Fibroblast of skin of right biceps (primary cell): ENCODE results near the gene CNPY4.

Experiments
- DNase-seq: peaks from one replicate; pipeline ENCODE4 v3.0.0-alpha.2; 2013

Gene CNPY4

GRCh38 chr7:100093054-100093453 is 26.4 kb upstream of the CNPY4 start:
- no peak for DNase-seq

- DNase-seq = no peak
These were observed 25.9 kb upstream of the CNPY4 start for GRCh38 chr7:100093498-100093897.

GRCh38 chr7:100093925-100094486 is 25.4 kb upstream of the CNPY4 start:
- no peak for DNase-seq

DNA sequence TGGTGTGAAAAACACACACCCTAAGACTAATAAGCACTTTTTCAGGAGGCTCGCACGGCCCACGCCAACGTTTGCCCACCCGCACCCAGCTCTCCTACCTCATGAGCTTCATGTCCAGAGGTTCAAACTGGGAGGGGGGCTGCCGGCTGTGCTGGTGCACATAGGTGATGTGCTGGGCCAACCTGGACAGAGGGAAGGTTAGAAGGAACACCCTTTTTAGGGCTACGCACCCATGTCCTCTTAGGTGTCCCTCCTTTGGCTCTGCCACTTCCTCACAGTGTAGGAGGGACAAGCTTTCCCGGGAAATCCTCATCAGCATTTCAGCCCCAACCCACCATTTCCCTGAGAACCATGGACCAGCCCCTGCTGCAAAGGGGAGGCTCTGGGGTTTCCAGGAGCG is 24.1 kb upstream of the CNPY4 start:
- no peak for DNase-seq

DNA sequence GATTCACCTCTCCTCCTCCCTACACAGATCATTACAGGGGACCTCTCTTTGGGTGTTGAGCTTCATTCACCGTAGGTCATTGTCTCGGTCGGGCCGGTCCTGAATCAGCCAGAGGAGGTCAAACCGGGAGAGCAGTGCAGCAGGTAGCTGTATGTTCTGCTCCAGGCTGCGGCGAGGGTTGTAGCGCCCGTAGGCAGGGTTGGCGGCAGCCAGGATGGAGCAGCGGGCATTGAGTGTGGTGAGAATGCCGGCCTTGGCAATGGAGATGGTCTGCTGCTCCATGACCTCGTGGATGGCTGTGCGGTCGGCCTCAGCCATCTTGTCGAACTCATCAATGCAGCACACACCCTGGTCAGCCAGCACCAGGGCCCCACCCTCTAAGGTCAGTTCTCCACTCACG is 23.7 kb upstream of the CNPY4 start:
- DNase-seq = no peak

DNA sequence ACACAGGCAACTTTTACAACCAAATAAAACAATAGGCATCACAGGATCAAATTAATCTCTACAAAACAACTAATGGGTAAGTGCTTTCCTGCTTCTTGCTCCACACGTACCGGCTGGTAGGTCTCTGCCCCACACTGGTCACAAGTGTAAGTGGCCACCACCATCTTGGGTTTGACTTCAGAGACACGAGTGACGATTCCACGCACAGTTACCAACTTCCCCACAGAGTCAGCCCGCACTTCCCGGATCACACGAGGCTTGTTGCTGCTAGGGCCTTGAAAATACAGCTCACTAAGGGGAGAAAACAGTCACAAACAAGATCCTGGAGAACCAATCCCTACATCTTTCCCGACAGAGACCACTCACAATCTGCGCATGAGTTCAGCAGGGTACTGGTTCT is 20.5 kb upstream of the CNPY4 start:
- DNase-seq = no peak

DNA sequence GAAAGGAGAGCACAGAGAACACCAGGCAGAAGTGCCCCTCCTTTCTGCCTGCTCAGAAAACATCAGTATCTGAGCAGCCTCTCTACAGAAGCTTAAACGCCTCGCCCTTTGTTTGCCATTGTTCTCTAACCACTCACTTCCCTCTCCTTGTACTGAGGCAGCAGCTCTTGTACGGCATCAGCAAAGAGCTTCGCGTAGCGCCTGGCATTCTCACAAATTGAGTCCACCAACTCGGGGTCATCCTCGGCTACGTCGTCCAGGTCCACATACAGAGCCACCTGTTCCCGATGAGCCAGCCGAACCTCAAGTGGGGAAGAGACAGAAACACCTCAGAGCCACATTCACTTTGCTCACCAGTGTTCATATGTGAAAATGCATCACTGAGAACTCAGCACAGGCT is 20.0 kb upstream of the CNPY4 start:
- no peak for DNase-seq

GRCh38 chr7:100100420-100101015 is 18.9 kb upstream of the CNPY4 start:
- DNase-seq = peak; percentile 99

DNA sequence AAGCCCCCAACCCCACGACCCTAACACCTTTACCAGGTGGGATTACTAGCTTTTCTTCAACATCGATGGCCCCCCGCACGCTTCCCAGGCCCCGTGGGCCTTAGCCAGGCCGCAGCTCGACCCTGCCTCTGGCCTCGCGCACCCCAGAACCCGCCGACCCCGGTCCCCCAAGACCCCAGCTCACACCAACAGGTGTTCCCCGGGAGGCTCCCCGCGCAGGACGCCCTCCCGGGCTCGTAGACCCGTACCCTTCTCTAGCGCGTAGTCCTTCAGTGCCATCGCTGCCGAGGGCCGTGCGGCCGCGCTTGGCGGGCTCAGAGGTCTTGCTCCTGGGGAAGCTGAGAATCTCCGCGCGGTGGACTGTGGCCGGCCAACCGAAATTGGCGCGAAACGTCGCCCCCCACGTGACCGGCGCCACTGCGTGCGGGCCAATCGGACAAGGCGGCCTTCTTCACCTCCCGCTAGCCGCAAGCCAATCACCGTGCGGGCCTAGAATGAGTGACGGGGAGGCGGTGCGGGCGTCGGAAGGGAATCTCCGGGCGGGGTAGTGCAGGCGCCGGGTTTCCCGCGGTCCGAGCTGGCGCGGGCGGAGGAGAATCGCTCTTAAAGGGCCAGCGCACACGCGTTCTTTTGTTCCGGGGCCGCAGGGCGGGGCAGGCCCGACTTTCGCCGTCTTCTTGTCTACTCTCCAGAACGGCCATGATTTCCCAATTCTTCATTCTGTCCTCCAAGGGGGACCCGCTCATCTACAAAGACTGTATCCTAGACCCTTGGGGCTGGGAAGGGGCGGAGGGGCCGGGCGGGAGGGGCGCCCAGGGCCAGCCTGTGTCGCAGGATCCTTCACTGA is 18.2 kb upstream of the CNPY4 start, which contains the start of the genes AP4M1 and MCM7:
AP4M1 (plus strand) TSS at position 628 of the 847 bp plus-strand sequence; CDS start at position 700, 72 bp downstream.
MCM7 (minus strand) TSS at position 382 of the 847 bp plus-strand sequence; CDS start at position 279, 103 bp downstream.
- DNase-seq = peak; percentile 100

DNA sequence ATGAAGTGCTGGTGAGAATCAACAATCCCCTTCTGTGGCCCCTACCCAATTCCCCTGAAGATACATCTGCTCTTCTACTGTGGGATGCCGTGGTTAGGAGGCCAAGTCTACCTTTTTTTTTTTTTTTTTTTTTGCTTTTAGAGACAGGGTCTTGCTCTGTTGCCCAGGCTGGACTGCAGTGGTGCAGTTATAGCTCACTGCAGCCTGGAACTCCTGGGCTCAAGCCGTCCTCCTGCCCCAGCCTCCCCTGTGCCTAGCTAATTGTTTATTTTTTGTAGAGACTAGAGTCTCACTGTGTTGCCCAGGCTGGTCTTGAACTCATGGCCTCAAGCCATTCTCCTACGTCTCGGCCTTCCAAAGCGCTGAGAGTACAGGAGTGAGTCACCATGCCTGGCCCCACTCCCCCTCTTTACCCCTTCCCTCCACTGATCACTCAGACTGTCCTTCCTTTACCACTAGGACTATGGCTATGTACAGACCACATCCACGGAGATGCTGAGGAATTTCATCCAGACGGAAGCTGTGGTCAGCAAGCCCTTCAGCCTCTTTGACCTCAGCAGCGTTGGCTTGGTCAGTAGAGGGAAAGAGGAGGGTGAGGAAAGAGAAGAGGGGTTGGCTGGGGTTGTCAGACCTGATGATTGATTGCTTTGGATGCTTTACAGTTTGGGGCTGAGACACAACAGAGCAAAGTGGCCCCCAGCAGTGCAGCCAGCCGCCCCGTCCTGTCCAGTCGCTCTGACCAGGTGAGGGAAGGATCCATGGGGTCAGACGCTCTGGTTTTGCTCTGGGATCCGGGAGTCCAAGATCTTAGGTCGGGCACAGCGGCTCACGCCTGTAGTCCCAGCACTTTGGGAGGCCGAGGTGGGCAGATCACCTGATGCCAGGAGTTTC is 16.2 kb upstream of the CNPY4 start:
- peak; percentile 56 for DNase-seq

- DNase-seq = no peak
These were observed 13.9 kb upstream of the CNPY4 start for GRCh38 chr7:100105534-100105933.

DNA sequence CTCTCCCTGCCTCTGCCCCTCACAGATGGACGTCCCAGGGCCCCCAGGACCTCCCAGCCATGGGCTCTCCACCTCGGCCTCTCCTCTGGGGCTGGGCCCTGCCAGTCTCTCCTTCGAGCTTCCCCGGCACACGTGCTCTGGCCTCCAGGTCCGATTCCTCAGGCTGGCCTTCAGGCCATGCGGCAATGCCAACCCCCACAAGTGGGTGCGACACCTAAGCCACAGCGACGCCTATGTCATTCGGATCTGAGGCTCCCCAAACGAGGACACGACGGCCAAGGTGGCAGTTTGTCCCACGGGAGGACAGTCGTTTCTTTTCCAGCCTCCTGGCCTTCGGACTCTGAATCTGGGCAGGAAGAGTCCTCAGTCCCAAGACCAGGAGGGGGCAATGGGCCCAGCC is 12.8 kb upstream of the CNPY4 start:
- DNase-seq = no peak

DNA sequence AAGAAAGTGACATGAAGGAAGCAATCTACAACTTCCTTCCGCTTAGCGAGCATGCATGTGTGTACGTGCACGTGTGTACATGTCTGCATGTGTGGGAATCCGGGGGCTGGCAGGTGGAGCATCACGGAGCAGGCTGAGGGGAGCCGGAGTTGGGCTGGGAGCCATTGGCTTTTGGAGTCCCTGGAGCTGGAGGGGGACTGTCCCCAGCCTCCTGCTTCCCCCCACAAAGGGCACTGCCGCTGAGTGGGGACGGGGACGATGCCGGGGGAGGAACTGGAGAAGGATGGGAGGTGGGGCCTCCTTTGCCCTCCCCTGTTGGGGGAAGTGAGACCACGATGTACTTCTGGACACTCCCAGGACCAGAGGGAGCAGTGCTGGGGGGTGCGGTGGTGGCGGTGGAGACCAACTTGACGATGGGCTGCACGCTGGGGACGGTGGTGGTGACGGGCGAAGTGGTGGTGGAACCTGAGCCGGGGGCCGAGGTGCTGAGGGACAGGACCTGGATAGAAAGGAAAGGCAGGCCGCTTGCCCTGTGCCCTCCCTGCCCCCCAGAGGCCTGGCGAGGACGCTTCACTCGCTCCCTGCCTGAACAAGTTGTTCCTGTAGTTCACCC is 12.2 kb upstream of the CNPY4 start:
- no peak for DNase-seq

GRCh38 chr7:100107890-100108289 is 11.5 kb upstream of the CNPY4 start:
- DNase-seq = no peak

- DNase-seq = no peak
These were observed 9.8 kb upstream of the CNPY4 start for GRCh38 chr7:100109521-100110163.

- no peak for DNase-seq
These were observed 8.3 kb upstream of the CNPY4 start for GRCh38 chr7:100111156-100111555.

GRCh38 chr7:100111914-100112313 is 7.5 kb upstream of the CNPY4 start:
- no peak for DNase-seq

DNA sequence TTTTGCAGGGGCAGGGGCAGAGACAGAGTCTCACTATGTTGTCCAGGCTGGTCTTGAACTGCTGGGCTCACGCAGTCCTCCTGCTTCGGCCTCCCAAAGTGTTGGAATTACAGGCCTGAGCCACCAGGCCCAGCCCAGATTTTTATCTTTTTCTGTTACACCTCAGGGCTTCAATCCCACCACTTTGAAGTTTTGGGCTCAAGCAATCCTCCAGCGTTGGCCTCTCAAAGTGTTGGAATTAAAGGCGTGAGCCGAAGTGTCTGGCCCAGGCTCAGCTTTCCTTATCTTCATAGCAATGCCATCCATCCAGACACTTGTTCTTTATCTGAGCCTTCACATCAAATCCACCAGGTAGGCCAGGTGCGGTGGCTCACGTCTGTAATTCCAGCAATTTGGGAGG is 4.4 kb upstream of the CNPY4 start:
- no peak for DNase-seq

DNA sequence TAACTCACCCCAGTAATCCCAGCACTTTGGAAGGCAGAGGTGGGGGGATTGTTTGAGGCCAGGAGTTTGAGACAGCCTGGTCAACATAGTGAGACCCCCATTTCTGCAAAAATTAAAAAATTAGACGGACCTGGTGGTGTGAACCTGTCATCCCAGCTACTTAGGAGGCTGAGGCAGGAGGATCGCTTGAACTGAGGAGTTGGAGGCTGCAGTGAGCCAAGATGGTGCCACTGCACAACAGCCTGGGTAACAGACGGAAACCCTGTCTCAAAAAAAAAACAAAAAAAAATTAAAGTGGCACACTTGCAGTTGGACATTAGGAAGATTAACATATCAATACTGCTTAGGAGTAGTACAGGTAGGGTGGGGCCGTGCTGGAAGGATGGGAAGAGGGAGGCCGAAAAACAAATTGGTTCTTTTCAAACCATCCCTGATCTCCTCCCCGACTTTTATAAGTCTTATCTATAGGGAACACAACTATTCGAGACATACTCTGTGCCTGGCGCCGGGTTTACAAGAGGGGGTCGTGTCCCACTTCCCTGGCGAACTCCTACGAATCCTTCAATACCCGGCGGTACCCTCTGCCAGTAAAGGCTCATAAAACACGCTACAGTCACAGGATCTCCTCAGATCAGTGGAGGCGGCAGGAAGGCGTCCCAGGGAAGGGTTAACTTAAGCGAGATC is 904 bp upstream of the CNPY4 start:
- no peak for DNase-seq

DNA sequence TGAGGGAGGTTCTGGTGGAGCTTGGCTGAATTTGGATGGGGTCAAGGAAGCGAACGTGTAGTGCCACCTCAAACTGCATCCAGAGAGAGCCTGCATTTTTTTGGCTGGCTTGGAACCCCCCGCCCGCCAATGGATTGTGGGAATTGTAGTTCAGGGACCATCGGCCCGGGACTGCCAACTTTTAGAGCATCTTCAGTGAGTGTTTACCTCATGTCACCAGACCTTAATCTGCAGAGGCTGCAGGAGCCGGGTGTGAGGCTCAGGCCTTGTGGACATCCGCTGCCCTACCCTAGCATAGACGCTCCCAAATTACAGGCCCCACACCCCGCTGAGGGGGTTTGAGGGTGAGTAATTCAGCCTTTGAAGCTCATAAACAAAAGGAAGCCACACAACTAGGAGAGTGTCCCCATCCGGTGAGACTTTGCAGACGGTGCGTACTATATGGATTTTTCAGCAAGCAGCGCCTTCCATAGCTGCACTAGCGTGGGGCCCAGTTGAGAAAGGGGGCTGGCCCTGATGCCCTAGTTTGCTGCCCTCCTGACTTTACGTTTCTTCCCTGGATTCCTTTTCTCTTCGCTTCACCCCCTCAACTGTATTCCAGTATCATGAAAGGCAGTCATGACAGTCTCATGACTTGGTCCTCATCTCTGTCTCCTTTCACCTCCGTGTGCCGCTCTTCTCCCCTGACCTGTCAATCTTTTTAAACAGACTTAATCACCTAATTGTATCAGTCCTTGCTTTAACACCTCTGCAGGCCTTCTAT is 717 bp downstream of the CNPY4 start:
- peak; percentile 69 for DNase-seq

DNA sequence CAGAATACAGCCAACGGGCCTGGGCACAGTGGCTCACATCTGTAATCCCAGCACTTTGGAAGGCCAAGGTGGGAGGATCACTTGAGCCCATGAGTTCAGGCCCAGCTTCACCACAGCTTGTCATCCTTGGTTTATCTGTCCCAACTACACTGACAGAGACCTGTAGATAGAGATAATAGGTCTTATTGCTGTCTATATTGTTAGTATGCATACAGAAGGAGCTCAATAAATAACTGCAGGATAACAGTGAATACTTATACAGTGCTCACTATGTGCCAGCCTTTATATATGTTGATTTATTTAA is 1.3 kb downstream of the CNPY4 start:
- no peak for DNase-seq
